HG03520 (cell line): Measurements from ENCODE around the gene MRPL43.
A peak's percentile ranks its signal among the peaks of the same experiment; 100 is the strongest.

Experiments
- ATAC-seq: cut with Tn5 transposase; IDR thresholded peaks from one replicate; pipeline ENCODE4 v1.9.1; 2021; ENCODE audit warnings: mild to moderate bottlenecking, moderate library complexity; ENCODE audit not compliant: unreplicated experiment

MRPL43 gene

DNA sequence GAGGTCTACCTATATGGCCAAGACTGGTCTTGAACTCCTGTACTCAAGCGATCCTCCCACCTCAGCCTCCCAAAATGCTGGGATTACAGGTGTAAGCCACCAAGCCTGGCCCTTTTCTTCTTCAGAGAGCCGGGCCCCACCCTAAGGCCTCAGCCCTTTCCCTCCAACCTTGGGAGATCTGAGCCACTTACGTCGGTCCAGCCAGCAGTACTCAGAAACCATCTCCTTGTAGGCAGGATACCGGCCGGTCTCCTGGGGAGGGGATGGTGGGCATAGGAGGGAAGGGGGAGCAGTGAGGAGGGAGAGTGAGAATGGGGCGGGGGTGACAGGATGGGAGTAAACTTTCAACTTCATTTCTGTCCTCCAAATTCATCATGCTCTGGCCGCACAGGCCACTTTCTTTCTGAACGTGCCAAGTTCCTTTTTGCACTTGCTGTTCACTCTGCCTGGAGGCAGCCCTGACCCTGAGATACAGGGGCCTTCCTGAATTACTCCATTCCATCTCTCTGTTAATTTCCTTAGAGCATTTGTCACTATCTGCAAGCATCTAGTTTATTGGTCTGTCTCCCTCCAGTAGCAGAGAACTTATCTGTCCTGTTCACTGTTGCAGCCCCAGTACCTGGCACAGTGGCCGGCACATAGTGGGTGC, 33.3 kb upstream of the MRPL43 start:
- no peak for ATAC-seq

GRCh38 chr10:101019440-101019703, 32.1 kb upstream of the MRPL43 start:
- no peak for ATAC-seq

DNA sequence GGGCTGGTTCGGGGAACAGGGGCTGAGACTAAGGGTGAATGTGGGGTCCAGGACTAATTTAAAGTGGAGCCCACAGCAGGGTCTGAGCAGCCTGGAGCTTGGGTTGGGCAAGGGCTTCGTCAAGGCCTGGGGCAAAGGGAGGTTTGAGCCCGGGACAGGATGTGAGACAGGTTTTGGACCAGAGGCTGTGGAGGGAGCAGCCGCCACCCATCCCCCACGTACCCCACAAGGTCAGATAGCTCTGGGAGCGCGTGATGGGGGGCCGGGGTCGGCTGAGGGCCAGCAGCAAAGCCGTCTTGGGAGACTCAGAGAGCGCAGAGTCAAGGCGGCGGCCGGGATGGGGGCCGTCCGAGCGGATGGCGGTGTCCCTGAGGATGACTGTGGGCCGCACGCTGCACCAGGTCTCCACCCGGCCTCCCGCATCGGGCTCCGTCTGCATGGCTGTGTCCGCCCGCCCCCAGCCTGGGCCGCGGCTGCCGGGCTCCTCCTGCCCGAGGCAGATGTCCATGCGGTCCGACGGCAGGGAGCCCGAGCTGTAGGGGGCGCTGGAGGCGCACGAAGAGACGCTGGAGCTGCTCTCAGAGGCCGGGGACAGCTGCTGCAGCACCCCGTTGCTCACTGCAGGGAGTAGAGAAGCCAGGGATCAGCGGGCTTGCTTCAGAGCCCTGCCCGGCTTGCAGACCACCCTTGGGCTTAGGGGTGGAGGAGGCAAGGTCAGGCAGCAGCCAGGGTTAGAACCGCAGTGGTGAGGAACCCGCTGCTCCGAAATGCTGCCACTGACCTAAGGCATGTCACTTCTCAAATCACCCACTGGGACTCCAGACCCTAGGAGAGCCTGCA, 31.5 kb upstream of the MRPL43 start:
- no peak for ATAC-seq

GRCh38 chr10:101018118-101018599, 30.9 kb upstream of the MRPL43 start:
- ATAC-seq = no peak

DNA sequence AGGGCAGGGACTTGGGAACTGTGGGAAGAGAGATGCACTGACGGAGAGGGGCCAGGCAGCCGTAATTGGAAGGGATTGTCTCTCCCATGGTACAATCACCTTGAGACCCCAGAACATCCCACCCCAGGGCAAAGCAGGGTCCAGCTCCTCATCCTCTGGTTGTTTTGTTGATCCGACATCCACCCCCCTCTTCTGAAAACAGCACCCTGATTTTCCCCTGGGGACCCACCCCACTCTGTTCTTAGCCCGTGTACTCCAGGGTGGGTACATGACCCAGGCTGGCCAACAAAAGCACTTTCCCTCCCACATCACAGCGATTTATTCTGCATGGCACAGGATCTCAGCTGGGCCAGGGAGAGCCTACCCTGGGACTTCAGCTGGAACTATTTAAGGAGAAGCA, 29.5 kb upstream of the MRPL43 start:
- no peak for ATAC-seq

DNA sequence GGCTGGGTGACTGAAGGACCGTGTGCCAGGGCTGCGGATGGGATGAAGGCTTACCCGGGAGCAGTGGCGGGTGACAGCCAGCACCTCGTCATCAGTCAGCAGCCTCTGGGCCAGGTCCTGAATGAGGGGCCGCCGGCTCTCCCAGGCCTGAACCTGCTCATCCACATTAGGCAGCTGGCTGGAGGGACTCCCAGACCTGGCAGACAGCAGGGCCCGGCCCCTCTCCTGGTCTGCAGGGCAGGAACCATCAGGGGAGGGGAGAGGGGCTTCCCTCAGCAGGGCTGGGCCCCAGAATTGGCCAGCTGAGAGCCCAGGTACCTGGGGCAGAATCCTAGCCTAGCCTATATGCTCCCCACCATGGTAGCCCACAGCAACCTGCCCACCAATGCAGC, 28.3 kb upstream of the MRPL43 start:
- ATAC-seq = no peak

DNA sequence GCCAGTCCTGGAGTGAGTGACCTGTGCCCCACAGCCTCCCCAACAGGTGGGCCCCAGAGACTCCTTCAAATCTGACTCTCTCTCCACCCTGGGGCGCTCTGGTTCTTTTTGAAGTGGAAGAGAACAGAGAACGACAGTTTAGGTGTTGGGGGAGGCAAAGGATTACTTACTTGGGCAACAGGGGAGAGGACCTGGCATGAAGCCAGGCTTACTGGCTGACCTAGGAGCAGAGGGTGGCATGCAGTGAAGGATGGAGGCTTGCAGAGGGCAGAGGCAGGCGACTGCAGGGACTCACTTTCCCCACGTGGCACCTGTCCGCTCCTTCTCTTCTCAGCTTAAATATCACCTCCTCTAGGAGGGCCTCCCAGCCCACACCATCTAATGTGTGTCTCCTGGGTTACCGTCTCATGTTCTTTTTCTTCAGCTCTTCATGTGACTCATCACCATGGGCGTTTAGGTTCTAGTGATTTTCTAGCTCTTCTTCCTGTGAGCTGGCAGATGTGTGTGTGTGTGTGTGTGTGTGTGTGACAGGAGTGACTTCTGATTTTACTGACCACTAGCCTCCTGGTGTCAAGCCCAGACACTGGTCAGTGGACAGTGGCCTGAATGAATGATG, 27.8 kb upstream of the MRPL43 start:
- ATAC-seq = no peak

DNA sequence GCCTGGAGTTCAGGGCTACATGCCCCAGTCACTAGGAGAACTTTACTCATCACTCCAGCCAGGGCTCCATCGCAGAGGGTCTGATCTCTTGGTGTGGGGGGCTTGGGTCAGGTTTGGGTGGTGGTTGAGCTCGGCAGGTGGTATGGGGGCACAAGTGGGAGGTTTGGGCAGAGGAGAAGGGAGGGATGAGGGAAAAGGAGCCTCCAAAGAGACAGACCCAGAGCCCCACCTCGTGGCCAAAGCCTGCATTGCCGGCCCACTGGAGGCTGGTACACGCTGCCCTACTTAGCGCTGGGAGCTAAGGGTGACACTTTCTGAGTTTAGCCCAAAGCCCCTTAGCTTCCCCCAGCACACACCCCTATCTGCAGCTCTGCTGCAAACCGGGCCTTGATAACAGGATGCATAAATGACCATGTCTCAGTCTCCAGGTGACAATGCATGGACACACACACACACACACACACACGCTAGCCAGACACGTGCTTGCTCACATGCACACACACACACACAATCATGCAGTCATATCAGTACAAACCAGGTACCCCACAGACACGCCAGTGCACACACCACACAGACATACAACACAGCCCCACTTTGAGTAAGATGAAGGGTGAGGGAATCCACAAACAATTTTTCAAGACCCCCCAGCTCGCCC, 27.1 kb upstream of the MRPL43 start:
- no peak for ATAC-seq

DNA sequence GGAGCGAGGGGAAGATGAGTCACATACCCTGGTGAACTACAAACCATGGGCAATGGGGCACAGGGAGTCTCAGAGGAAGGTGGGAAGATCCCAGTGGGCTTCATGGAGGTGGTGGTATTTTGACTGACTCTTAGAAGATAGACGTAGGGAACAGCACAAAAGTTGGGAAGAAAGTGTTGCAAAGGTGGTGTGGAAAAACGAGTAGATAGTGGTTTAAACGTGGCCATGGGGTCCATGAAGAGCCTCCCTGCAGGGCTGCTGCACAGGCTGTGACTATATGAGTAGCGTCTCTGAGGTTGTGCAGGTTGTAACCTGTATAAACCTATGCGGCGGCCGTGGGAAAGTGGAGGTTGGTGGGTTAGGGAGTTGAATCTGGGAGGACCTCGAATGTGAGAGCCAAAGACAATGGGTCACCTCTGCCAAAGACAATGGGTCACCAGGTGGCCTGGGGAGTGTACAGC, 26.1 kb upstream of the MRPL43 start:
- ATAC-seq = no peak

- peak; percentile 63 for ATAC-seq
Measured at GRCh38 chr10:101012525-101013364, 25.4 kb upstream of the MRPL43 start.

DNA sequence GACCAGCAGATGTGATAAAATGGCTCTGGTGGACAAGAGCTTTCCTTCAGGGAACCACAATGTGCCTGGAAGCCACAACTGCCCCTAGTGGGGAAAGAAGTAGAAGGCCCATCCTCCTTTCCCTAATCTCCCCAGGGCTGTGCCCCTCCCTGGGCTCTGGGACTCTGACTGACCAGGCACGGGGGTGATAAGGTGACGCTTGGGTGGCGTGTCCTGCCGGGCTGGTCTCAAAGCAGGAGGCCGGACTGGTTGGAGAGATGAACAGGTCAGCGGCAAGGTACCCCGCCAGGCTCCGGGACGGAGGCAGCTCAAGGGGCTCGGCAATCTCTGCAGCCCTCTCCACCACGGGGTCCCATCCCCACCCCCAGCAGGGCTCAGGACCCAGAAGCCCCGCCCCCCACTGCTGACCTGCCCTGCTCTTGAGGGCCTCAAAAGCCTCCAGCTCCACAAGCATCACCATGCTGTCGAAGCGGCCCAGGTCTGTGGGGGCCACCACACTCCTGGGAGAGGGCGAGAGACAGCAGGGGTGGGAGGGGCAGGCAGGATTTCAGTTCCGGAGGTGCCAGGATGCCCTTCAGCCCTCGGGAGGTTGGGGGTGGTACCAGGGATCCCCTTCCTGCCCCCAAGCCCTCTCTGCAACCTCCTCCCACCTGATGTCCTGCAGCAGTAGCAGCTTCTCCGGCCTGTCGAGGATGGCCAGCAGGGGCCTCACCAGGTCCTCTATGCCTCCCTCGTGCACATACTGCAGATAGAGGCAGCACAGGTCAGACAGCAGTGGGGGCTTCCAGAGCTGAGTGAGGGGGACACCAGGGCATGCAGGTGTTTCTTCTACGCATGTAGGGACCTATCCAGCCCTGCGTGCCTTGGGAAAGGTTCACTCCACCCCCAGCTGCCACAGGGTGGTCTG, 24.5 kb upstream of the MRPL43 start:
- no peak for ATAC-seq

DNA sequence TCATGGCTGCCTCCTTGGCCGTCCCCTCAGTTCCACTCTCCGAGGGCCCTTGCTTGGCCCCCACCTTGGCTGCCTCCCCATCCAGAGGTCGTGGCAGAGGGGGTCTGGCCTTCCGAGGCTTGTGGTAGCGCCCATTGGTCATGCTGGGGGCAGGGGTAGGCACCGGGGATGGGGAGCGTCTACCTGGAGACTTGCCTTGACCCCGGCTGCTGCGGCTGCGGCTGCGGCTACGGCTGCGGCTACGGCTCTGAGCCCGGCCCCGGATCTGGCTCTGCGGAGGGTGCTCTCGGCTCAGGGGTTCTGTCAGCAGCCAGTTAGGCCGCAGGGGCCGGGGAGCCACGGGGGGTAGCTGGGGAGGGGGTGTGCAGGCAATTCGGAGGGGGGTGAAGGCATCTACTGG, 23.0 kb upstream of the MRPL43 start:
- ATAC-seq = no peak

GRCh38 chr10:101008823-101009423, 21.6 kb upstream of the MRPL43 start:
- ATAC-seq = no peak

DNA sequence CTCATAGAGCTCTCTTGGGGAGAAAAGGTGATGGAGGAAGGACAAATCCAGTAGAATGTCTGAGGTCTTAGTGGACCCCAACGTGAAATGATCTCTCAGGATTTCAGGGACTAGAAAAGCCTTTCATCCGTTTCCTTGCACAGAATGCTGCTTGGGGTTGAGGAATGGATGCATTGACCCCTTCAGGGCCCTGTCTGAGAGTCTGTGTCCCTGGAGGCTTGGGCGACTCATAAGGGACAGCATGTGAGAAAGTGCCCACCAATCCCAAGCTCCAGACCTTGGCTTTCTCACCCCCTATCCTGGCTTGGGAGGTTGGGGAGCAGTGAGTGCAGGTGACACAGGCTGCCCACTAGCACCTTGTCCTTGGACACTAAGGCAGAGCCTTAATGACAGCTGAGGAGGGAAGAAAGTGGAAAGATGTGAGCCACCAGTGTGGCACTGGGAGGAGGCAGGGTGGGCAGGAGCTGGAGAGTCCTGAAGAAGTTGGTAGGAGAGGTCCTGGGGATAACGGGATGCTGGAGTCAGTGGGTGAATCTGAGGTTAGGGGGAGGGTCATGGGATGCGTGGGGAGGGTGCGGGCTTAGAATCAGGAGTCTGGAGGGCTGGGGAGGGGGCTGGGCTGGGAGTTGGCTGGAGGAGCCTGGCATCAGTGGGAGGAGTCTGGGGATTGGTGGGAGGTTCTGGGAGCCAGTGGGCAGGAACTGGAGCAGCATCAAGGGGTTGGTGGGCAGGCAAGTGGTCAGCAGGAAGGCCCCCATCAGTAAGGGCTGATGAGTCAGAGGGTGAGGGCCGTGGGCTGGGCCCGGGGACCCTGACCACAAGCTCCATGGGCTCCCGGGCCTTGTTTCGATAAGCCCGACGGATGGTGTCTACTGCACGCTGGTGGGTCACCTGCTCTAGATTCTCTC, 20.9 kb upstream of the MRPL43 start:
- ATAC-seq = no peak

DNA sequence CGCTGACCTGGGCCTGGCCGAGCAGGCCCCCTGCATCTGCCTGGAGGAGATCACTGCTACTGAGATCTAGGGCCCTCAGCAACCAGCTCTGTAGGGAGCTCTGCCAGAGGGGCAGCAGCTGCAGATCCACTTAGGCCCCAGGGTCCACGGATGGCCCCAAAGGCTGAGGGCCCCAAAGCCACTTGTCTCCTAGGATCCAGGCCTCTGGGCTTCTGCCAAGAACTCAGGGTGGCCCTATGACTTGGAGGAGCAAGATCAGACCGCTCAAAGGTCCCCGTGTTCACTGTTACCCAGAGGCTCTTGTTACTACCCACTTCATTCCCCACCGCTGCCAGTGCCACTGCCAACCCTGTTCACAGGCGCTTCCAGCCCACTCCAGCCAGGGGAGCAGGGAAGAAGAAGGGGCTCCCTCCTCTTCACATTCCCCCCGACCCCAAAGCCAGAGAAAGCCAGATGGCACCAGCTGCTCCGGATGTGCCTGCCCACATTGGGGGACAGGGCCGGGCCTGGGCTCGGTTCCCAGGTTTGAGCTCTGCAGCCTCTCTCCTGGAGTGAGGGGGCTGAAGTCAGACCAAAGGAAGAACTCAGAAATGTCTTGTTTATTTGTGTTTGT, 19.9 kb upstream of the MRPL43 start:
- no peak for ATAC-seq

DNA sequence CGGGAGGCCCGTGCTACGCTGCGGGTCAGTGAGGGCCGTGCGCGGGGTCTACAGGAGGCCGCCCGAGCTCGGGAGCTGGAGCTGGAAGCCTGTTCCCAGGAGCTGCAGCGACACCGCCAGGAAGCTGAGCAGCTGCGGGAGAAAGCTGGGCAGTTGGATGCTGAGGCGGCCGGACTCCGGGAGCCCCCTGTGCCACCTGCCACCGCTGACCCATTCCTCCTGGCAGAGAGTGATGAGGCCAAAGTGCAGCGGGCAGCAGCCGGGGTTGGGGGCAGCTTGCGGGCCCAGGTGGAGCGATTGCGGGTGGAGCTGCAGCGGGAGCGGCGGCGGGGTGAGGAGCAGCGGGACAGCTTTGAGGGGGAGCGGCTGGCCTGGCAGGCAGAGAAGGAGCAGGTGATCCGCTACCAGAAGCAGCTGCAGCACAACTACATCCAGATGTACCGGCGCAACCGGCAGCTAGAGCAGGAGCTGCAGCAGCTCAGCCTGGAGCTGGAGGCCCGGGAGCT, 19.3 kb upstream of the MRPL43 start:
- no peak for ATAC-seq

DNA sequence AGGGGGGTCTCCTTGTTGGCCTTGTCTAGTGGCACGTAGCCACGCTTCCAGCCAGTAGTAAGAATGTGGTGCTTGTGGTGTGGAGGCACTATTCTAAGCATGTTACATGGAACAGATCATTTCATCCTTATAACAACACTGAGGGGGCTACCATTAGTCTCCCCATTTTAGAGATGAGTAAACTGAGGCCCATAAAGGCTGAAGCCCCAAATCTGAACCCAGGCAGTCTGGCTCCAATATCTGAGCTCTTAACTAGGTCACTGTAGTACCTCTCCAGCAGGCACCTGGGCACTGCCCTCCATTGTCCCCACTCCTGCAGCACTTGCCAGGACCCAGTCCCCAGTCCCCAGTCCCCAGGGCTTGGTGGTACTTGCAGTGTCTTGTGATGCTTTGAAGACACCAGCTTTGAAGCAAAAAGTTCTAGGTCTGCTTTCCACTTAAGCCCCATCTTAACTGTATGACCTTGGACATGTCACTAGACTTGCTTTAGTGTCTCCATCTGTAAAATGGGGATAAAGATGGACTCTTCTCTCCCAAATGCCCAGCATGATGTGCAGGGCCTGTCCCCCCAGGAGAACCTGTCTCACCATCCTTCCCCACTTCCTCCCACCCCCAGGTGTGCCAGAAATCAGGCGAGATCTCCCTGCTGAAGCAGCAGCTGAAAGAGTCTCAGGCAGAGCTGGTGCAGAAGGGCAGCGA, 18.7 kb upstream of the MRPL43 start:
- no peak for ATAC-seq
